ENCODE results near the gene PHIP.

DNA sequence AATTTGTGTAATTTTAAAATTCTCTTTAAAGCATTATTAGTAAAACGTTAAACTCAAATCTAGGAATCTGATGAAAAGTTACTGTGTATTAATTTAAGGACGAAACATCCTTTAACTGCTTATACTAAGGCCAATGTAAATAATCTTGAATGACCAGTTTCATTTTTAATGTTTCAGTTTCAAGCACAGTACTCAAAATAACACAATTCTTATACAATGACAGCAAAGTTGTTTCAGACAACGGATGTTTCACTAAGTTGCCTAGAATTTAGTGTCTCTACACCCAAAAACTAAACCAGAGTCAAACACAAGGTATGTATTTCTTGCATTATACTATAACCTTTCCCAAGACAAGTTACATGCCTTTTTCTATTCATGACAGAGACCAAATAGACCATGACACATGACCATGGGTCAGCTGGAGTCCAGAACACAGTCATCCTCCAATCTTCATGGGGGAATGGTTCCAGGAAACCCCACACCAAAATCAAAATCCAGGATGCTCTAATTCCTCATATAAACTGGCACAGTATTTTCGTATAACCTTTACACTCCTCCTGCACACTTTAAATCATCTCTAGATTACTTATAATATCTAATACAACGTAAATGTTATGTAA, 7.7 kb downstream of the PHIP start:
- TF ChIP-seq, protein P1, sequence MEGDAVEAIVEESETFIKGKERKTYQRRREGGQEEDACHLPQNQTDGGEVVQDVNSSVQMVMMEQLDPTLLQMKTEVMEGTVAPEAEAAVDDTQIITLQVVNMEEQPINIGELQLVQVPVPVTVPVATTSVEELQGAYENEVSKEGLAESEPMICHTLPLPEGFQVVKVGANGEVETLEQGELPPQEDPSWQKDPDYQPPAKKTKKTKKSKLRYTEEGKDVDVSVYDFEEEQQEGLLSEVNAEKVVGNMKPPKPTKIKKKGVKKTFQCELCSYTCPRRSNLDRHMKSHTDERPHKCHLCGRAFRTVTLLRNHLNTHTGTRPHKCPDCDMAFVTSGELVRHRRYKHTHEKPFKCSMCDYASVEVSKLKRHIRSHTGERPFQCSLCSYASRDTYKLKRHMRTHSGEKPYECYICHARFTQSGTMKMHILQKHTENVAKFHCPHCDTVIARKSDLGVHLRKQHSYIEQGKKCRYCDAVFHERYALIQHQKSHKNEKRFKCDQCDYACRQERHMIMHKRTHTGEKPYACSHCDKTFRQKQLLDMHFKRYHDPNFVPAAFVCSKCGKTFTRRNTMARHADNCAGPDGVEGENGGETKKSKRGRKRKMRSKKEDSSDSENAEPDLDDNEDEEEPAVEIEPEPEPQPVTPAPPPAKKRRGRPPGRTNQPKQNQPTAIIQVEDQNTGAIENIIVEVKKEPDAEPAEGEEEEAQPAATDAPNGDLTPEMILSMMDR (IDR thresholded peaks at IDR 0.05; ENCODE audit: low read length): no peak
- TF ChIP-seq EZH2 (optimal IDR thresholded peaks at IDR 0.05; ENCODE audit: low read depth, low read length) (no peak), EZH2phosphoT487 (IDR thresholded peaks at IDR 0.05; ENCODE audit: low read length) (no peak)
